HFF-Myc (cell line): Measurements from ENCODE around the gene MIPOL1.
"Not testable (repeated sequence)": the region's sequence is repeated elsewhere in the genome, so short reads cannot be mapped to it uniquely, and the experiment has no call there.

Experiments used
- DNase-seq: peaks from one replicate; pipeline ENCODE4 v3.0.0-alpha.2; 2011; ENCODE audit warnings: low read depth; ENCODE audit errors: extremely low read depth
- H3K4me3 ChIP-seq: replicated peaks from 2 replicates; pipeline ENCODE4 v1.5.1; 2011; ENCODE audit warnings: low read depth, mild to moderate bottlenecking, control low read depth, low read length
- TF ChIP-seq, protein P1 (sequence below): IDR thresholded peaks from 2 replicates; pipeline ENCODE4 v1.5.1; 2012; ENCODE audit warnings: mild to moderate bottlenecking, low read depth, low read length, control low read depth; ENCODE audit errors: missing control alignments

The MIPOL1 gene

DNA sequence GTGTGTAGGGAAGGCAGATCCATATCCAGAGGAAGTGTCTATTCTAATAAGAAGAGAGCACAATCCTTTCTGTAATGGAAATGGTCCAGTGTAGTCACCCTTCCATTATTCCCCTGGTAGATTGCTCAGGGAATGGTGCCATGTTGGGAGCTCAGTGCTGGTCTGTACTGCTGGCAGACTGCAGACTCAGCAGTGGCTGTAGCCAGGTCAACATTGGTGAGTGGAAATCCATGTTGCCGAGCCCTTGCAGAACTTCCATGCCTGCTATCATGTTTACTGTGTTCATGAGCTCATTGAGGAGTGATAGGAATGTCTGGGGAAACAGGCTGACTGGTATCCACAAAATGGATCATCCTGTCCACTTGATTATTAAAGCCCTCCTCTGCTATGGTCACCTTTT, 128.7 kb downstream of the MIPOL1 start:
- no peak overlapping the region for H3K4me3 ChIP-seq
- DNase-seq: no peak
- TF ChIP-seq, protein P1, sequence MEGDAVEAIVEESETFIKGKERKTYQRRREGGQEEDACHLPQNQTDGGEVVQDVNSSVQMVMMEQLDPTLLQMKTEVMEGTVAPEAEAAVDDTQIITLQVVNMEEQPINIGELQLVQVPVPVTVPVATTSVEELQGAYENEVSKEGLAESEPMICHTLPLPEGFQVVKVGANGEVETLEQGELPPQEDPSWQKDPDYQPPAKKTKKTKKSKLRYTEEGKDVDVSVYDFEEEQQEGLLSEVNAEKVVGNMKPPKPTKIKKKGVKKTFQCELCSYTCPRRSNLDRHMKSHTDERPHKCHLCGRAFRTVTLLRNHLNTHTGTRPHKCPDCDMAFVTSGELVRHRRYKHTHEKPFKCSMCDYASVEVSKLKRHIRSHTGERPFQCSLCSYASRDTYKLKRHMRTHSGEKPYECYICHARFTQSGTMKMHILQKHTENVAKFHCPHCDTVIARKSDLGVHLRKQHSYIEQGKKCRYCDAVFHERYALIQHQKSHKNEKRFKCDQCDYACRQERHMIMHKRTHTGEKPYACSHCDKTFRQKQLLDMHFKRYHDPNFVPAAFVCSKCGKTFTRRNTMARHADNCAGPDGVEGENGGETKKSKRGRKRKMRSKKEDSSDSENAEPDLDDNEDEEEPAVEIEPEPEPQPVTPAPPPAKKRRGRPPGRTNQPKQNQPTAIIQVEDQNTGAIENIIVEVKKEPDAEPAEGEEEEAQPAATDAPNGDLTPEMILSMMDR: no peak

DNA sequence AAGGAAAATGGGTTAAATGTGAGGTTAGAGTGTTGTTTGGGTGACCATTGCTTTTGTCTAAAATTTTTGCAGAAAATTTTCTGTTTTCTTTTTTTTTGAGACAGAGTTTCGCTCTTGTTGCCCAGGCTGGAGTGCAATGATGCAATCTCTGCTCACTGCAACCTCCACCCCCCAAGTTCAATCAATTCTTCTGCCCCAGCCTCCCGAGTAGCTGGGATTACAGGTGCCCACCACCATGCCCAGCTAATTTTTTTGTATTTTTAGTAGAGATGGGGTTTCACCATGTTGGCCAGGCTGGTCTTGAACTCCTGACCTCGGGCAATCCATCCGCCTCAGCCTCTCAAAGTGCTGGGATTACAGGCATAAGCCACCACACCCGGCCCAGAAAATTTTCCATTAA, 130.2 kb downstream of the MIPOL1 start:
- not testable (repeated sequence) for H3K4me3 ChIP-seq, DNase-seq

DNA sequence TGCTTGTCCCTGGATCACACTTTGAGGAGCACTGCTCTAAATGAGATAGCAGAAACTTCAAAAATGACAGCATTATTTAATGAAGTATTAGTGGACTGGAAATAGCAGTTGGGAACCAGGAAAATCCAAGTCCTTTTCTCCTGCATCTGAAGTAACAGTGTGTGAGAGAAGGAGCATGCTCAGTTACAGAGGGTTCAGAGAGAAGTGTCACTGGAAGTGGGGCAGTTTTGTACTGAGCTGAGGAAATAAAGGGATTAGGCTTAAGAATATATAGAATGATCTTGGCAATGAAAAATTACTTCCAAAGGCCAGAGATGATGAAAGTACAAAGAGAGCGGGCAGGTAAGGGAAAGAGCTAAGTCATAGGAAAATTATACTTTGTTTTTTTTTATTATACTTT, 130.9 kb downstream of the MIPOL1 start:
- TF ChIP-seq, protein P1: no peak

DNA sequence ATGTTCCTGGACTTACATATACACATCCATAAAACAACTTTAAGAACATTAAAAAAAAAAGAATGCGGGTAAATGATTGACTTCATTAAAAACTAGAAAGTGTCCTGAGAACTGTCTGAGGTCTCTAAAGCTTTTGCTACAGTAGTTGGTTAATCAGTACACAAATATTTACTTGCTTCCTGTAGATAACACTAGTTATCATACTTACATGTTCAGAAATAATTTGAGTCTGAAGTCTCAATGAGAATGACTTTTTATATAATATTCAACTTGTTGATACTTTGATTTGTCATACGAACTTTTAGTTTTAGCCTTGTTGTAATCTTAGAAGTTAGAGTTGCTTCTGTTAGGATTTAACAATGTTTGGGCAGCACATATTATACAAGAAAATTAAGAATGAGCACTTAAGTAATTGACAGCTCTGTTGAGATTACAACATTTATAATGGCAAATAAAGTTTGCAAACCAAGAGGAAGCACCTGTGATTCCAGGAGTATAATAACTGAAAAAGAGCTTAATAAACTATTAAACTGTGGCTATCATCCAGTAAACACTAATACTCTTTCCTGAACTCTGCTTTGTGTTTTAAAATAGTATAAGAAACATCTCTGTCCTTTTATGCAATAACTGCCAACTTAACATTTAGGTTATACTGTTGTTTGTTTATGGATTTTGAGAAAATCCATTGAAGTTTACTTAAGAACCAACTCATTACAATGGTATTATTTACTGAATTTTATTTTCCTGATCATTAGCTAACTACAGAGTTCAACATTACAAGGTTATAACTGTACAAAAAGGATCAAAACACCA, 131.7 kb downstream of the MIPOL1 start:
- no peak overlapping the region for H3K4me3 ChIP-seq
- DNase-seq: no peak
- TF ChIP-seq, protein P1: no peak

More for the DNA sequence above, 130.9 kb downstream of the MIPOL1 start:
- no peak for DNase-seq
- H3K4me3 ChIP-seq: no peak overlapping the region

DNA sequence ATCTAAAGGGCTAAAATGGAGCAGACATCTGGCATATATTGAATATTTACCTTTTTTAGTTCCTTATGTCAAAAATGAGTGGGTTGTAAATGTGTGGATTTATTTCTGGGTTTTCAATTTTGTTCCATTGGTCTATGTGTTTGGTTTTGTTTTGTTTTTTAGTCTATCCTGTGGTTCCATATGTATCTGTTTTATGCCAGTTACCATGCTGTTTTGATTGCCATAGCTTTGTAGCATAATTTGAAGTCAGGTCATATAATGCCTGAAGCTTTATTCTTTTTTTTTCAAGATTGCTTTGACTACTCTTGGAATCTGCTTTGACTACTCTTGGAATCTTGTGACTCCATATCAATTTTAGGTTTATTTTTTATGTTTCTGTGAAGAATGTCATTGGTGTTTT, 133.2 kb downstream of the MIPOL1 start:
- TF ChIP-seq, protein P1: no peak
- no peak for DNase-seq
- H3K4me3 ChIP-seq: no peak overlapping the region

DNA sequence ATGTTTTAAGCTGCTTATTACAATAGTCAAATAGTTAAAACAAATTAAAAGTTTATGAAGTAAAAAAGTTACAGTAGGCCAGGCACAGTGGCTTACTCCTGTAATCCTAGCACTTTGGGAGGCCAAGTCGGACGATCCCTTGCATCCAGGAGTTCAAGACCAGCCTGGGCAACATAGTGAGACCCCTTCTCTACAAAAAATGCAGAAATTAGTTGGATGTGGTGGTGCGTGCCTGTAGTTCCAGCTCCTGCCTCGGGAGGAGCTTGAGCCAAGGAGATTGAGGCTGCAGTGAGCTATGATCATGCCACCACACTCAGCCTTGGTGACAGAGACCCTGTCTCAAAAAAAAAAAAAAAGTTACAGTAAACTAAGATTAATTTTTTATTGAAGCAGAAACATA, 142.6 kb downstream of the MIPOL1 start:
- no peak for DNase-seq
- TF ChIP-seq, protein P1: peak; percentile 24
- H3K4me3 ChIP-seq: no peak overlapping the region

DNA sequence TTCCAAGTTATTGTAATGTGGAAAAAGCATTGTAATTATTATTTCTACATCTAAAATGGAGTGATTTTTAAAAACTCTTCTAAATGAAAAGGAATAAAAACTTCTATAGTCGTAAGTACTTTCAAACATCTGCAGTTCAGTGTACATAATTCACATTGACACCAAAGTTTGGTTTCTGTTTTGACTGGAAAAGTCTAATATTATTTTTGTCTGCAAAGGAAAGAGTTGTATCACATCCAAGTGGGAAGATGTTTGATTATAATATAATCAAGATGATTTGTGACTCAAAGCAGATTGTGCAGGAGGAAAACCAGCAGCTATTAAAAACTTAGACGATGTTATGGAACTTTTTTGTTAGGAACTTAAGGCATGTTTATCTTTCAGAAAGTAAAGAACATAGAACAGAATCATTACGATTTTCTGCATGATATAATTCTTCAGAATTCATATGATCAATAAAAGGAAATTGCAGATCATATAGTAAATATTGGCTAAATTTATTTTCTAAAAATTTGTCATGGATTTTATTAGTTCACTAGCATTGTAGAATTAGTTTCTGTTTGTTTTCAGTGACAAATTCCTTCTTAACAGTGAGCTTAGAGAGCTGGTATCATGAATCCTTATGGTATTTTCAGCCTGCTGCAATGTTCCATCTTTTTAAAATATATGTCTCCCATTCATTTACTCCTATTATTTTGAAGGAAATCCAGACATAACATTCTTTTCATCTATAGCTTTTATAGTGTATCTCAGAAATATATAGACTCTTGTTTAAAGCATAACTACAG, 145.8 kb downstream of the MIPOL1 start:
- DNase-seq: no peak
- H3K4me3 ChIP-seq: no peak overlapping the region
- TF ChIP-seq, protein P1: no peak
